D341Med (cell line): ENCODE results near the gene LARP1.
A peak's percentile ranks its signal among the peaks of the same experiment; 100 is the strongest.

Experiments
- DNase-seq: peaks from one replicate; pipeline ENCODE4 v3.0.0; 2012; ENCODE audit warnings: low spot score

The LARP1 gene

GRCh38 chr5:154761046-154761736 lies 6.0 kb downstream of the LARP1 start:
- DNase-seq: no peak

- no peak for DNase-seq
Measured at GRCh38 chr5:154762261-154762660, 7.1 kb downstream of the LARP1 start.

- DNase-seq: no peak
Measured at GRCh38 chr5:154762700-154763099, 7.5 kb downstream of the LARP1 start.

- DNase-seq: no peak
Measured at GRCh38 chr5:154764967-154765366, 9.8 kb downstream of the LARP1 start.

GRCh38 chr5:154765396-154765925 lies 10.3 kb downstream of the LARP1 start:
- DNase-seq: no peak

GRCh38 chr5:154766558-154767281 lies 11.5 kb downstream of the LARP1 start:
- DNase-seq: no peak

- DNase-seq: no peak
Measured at GRCh38 chr5:154767576-154767975, 12.4 kb downstream of the LARP1 start.

GRCh38 chr5:154768207-154768606 lies 13.0 kb downstream of the LARP1 start:
- no peak for DNase-seq

GRCh38 chr5:154770111-154770510 lies 14.9 kb downstream of the LARP1 start:
- no peak for DNase-seq

- DNase-seq: peak; percentile 81
Measured at GRCh38 chr5:154771383-154771901, 16.3 kb downstream of the LARP1 start.

GRCh38 chr5:154773326-154773725 lies 18.1 kb downstream of the LARP1 start:
- DNase-seq: no peak

- DNase-seq: no peak
Measured at GRCh38 chr5:154776167-154776566, 21.0 kb downstream of the LARP1 start.

GRCh38 chr5:154778534-154778933 lies 23.4 kb downstream of the LARP1 start:
- DNase-seq: no peak

- DNase-seq: no peak
Measured at GRCh38 chr5:154779105-154779504, 23.9 kb downstream of the LARP1 start.

- no peak for DNase-seq
Measured at GRCh38 chr5:154780128-154780527, 25.0 kb downstream of the LARP1 start.

GRCh38 chr5:154782326-154782725 lies 27.1 kb downstream of the LARP1 start:
- no peak for DNase-seq

GRCh38 chr5:154782812-154783592 lies 27.8 kb downstream of the LARP1 start:
- no peak for DNase-seq

GRCh38 chr5:154783774-154784460 lies 28.7 kb downstream of the LARP1 start:
- no peak for DNase-seq

- no peak for DNase-seq
Measured at GRCh38 chr5:154784856-154785255, 29.7 kb downstream of the LARP1 start.

- no peak for DNase-seq
Measured at GRCh38 chr5:154786414-154786813, 31.2 kb downstream of the LARP1 start.

- no peak for DNase-seq
Measured at GRCh38 chr5:154788212-154788611, 33.0 kb downstream of the LARP1 start.

GRCh38 chr5:154791535-154791934 lies 36.4 kb downstream of the LARP1 start:
- no peak for DNase-seq
